Myocyte (in vitro differentiated cells): ENCODE measurements around the gene PNPLA2. TPM values are rescaled to one million over a fixed set of nuclear protein-coding genes. Genes with fewer than 3 reads are reported as not detected.

Source experiments
- DNase-seq: peaks from one replicate; pipeline ENCODE4 v3.0.0-alpha.2; 2012; ENCODE audit warnings: low read depth
- polyA plus RNA-seq: library from polyadenylated mRNA; unstranded; fragments of >200 nt; gene quantifications from one replicate; pipeline ENCODE4 v1.2.1, GENCODE V29; 2012; ENCODE audit warnings: missing spikeins
- total RNA-seq: library from RNA; depleted of rRNA; stranded (reverse); fragments of >200 nt; gene quantifications from 2 replicates; pipeline ENCODE4 v1.2.3, GENCODE V29; 2014

PNPLA2 gene
- 84.0 and 183 TPM in 2 replicates for total RNA-seq
- polyA plus RNA-seq = 179 TPM

DNA sequence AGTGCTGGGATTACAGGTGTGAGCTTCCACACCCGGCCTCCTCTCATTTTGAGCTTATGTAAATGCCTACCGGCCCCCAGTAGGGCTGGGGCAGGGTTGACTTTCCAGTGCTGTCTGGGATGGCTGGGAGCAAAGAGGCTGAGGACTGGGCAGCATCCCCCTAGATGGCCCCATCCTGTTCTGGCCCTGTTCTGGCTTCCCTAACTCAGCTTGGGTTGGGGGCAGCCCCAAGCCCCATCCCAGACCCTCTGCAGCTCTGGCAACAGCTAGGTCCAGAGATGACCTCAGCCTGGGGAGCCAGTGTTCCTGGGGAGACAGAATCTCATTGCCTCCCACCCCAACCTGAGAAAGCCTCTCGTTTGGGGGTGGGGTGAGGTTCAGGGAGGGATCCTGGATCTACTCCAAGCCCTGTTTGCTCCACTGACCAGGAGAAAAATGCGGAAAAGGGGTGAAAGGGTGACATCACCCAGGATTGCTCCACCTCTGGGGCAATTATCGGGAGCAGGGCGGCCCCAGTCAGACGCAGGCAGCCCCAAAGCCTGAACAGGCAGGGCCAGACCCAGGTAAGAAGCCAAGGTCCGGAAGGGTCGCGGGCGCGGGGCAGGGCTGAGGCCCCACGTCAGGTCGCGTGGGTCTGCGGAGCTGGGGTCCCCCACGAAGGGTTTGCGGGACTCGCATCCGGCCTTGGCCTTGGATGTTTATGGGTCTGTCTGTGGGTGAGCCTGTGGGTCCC is at the start of gene PNPLA2:
Gene PNPLA2 (plus strand): TSS at position 519 of the 733 bp plus-strand sequence. CDS start 805 bp downstream, outside the sequence.
- DNase-seq = no peak

DNA sequence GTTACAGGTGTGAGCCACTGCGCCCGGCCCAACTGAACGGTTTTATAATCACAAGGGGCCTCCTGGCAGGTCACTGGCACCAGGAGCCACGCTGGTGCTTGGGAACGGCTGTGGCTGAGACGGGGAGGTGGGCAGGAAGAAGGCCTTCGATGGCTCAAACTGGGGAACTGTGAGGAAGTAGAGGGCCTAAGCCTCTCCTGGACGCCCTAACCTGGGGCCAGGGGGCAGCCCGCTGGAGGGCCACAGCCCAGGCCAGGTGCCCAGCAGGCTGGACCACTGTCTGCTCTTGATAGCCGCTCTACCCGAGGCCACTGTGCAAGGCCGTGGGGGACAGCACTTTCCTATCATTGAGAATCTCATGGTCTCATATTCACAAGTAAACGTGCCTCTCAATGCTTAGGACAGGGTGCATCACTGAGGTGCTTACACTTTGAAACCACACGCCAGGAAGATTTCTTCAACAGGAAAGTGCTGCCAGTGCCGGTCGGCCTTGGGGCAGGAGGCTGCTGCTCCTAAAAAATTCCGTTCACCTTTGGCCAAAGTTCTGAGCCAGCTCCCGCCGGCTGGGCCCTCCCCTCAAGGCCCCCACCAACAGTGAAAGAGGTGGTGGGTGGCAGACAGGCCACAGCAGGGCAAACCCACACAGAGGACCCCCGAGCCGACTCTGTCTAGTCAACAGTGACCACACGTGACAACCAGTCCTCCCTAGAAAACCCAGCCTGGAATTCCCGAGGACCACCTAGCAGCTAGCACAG is 48.6 kb upstream of the PNPLA2 start:
- no peak for DNase-seq

DNA sequence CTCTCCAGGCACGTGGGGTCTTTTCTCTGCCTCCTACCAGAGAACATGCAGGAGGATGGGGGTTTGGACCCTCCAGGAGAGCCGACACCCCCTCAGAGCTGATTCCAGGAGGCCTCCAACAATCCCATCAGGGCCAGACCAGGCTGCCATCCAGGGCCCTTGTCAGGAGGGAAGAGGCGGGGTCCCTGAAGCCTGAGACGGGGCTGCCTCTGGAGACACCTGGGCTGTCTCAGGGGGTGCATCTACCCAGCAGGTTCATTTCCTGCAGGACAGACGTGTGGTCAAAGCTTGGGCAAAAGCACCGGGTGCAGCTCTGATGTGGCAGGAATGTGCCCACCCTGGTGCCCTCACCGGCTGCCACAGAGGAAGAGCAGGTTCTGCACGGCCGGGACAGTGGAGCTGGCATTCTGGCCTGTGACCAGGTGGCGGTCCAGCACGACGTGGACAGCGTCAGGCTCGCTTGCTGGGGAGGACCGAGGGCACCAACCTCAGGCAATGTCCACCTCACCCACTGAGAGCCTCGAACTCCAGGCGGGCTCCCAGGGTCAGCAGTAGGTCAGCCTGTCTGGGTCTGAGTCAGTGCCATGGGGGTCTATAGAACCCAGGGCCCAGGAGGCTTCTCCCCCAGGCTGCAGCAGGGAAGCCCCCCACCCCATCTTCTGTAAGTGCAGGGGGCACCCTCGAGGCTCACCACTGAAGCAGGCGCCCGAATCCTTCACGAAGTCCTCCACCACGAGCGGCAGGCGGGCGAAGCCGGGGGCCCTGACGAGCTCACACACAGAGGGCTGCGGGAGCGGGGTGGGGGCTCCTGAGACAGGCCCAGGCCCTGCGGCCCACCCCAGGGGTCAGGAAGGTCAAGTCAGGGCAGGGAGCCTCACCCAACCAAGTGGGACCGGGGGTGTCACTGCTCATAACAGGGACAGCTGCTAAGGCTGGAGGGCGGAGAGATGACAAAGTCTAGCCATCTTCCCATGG is 47.8 kb upstream of the PNPLA2 start:
- DNase-seq = no peak

- no peak for DNase-seq
These were observed 47.0 kb upstream of the PNPLA2 start for GRCh38 chr11:771617-772204.

DNA sequence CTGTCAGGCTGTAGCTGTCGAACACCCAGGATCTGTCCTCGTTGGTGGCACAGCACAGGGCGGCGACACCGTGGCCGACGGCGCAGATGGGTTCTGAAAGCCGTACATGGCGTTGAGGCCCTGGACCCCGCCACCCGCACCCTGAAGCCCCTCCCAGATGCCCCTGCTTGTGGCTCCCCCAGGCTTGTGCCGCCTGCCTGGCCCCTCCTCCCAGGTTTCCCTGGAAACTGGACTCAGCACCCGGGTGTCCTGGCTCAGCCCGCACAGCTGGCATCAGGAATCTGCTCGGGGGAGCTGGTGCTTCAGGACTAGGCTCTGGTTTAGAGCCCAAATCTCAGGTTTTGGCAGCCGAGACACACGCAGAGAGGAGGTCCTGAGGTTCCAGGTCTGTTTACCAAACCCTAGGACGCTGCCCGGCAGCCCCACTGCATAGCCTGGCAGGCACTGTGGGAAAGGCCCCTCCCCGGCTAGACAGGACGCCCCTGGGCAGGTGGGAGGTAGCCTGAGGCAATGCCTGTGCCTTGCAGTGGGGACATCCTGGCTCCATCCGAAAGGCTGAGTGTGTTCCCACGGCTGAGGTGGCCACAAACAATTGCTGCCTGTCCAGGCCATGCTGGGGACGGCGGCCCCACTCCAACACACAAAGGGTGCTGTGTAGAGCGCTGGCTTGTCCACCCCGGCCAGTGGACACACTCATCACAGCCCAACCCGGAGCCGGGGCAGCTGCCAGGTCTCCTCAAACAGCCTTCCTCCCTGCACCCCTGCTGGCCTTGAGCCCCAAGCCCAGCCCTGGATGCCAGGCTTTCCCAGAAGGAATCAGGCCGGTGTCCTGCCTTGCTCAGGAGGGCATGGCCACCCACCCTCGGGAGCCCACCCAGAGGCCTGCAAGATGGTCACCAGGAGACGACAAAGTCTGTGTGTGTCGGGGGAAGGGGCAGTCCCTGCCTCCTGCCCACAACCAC is 46.0 kb upstream of the PNPLA2 start:
- DNase-seq = peak; percentile 71

- DNase-seq = no peak
These were observed 45.3 kb upstream of the PNPLA2 start for GRCh38 chr11:773425-773824.

DNA sequence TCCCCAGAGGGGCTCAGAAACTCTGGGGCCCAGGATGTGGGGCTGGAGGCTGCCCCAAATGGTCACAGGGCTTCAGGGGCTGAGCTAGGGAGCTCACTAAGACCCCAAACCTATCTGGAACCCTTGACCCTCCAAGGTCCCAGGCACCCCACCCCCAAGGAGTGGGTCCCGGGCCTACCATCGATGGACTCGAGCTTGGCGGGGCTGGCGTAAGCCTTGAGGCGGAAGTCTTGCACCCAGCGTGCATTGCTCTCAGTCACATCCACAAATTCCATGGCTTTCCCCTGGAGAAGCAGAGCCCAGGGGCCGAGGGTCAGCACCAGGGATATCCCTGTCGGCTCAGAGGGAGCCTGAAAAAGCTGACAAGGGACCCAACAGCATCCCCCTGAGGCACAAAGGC is 44.9 kb upstream of the PNPLA2 start:
- DNase-seq = no peak

GRCh38 chr11:774873-775592 is 43.7 kb upstream of the PNPLA2 start:
- DNase-seq = no peak

GRCh38 chr11:776263-776560 is 42.5 kb upstream of the PNPLA2 start:
- no peak for DNase-seq

DNA sequence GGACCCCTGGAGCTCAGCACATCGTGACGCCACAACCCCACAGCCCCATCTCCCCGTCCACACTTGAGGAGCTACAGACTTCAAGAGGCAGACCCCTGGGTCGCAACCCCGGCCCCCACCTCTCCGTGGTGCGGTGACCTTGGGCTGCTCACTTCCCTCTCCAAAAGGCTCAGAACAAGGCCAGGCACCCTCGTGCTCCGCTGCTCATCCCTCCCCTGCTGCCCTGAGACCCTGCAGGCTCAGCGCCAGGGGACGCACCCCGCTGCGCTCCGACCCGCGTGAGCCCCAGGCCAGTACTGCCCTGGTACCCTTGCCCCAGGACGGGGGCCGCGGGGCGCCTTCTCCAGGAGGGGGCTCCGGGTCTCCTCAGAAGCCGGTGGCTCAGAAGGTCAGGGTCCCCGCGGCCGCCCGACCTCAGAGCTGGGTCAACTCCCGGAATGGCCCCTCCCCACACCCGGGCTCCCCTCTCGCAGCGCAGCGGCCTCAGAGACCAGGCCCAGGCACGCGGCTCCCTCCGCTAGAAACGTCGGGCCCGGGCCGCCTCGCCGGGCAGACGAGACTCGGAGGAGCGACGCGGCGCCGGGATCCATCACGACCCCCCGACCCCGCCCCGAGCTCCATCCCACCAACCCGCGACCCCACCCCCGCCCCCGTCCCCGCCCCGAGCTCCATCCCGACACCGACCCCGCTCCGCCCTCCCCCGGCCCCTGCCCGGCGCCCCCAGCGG is 42.0 kb upstream of the PNPLA2 start:
- no peak for DNase-seq

DNA sequence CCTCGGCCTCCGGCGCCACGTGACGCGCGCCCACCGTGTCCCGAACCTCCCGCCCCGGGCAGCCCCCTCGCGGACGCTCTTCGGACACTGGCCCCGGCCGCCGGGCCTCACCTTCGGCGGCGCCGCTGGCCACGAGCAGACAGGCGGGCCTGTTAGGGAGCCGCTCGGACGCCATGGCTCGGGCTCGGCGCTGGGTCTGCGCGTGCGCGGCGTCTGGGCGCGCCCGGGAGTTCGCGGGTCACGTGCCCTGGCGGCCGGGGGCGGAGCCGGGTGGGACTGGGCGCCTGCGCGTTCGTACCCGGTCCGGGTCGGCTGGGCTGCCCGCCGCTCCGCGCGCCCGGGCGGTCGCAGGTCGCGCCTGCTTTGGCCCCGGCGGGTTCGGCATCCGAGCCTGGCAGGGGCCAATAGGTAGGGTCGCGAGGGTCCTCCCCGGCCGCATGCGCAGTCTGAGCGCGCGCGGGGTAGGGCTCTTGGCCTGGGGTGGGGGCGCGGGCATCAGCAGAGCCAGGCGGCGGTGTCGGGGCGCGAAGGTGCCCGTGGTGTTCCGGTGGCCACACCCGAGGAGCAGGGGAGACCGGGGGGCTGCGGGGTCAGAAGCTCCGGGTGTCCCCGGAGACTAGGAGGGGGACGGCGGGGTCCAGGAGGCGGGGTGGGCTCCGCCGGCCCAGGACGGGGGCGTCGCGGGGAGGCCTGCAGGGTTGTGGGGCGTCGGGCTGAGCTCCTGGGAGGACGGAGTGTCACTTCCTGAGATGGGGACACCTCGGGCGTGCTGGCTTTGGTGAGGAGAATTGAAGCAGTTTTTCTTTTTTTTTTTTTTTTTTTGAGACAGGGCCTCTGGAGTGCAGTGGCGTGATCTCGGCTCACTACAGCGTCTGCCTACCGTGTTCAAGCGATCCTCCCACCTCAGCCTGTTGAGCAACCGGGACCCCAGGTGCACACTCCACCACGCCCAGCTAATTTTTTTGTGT is 41.1 kb upstream of the PNPLA2 start, which contains the start of gene GATD1:
Gene GATD1 (minus strand): TSS at position 200 of the 968 bp plus-strand sequence. CDS start 25 bp downstream, at position 175.
- DNase-seq = peak; percentile 88

GRCh38 chr11:778976-779954 is 39.4 kb upstream of the PNPLA2 start:
- no peak for DNase-seq

DNA sequence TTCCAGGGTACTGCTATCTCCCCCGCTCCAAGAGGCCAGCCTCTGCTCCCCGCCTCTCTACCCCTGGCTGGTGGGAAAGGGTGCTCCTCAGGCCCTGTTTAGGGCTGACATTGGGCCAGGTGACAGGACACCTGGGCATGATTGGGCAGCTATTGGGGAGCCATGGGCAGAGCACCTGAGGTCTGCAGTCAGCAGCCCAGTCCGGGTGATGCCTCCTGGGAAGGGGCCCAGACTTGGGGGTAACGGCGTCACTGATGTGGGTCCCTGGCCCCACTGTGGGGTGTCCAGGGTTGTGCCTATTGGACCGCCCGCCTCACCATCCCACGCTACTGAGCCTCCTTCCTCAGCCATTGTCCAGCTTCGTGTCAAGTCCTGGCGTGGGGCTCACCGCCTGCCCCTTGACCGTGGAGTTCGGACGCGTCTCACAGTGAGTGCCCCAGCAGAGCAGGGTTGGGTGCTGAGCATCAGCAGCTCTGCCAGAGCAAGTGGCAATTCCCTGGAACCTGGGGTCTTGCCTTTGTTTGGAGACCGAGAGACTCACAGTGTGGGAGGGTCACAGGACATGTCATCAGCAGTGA is 38.7 kb upstream of the PNPLA2 start:
- no peak for DNase-seq

GRCh38 chr11:782264-783174 is 36.2 kb upstream of the PNPLA2 start:
- no peak for DNase-seq

GRCh38 chr11:783581-784015 is 35.1 kb upstream of the PNPLA2 start:
- peak; percentile 32 for DNase-seq
